CD4-positive, alpha-beta T cell treated with Interleukin-6 for 4 hours (primary cell): ENCODE measurements around the gene MAD1L1.

ENCODE experiments used
- DNase-seq: peaks from one replicate; pipeline ENCODE4 v3.0.0-alpha.2; 2020; ENCODE audit warnings: mixed read lengths

The MAD1L1 gene

GRCh38 chr7:1961701-1962276 is 271.0 kb downstream of the MAD1L1 start:
- DNase-seq = peak; percentile 46

GRCh38 chr7:1959305-1959704 is 273.4 kb downstream of the MAD1L1 start:
- no peak for DNase-seq

GRCh38 chr7:1957471-1958225 is 275.1 kb downstream of the MAD1L1 start:
- no peak for DNase-seq

GRCh38 chr7:1956611-1957470 is 275.9 kb downstream of the MAD1L1 start:
- DNase-seq = no peak

GRCh38 chr7:1956141-1956540 is 276.6 kb downstream of the MAD1L1 start:
- DNase-seq = no peak

- DNase-seq = no peak
Measured at GRCh38 chr7:1954366-1955004, 278.3 kb downstream of the MAD1L1 start.

- no peak for DNase-seq
Measured at GRCh38 chr7:1953199-1954190, 279.2 kb downstream of the MAD1L1 start.

GRCh38 chr7:1952781-1953180 is 280.0 kb downstream of the MAD1L1 start:
- DNase-seq = no peak

- DNase-seq = no peak
Measured at GRCh38 chr7:1952169-1952760, 280.5 kb downstream of the MAD1L1 start.

- DNase-seq = no peak
Measured at GRCh38 chr7:1951600-1951999, 281.1 kb downstream of the MAD1L1 start.

- no peak for DNase-seq
Measured at GRCh38 chr7:1951159-1951536, 281.6 kb downstream of the MAD1L1 start.

- no peak for DNase-seq
Measured at GRCh38 chr7:1950452-1951158, 282.1 kb downstream of the MAD1L1 start.

GRCh38 chr7:1950066-1950451 is 282.7 kb downstream of the MAD1L1 start:
- DNase-seq = no peak

GRCh38 chr7:1949681-1950055 is 283.1 kb downstream of the MAD1L1 start:
- no peak for DNase-seq

- DNase-seq = no peak
Measured at GRCh38 chr7:1948887-1949680, 283.7 kb downstream of the MAD1L1 start.

- DNase-seq = no peak
Measured at GRCh38 chr7:1948301-1948796, 284.4 kb downstream of the MAD1L1 start.

GRCh38 chr7:1947586-1948217 is 285.0 kb downstream of the MAD1L1 start:
- no peak for DNase-seq

- DNase-seq = no peak
Measured at GRCh38 chr7:1946773-1947450, 285.8 kb downstream of the MAD1L1 start.
